Activated CD8-positive, alpha-beta T cell treated with anti-CD3 and anti-CD28 coated beads for 36 hours (primary cell): ENCODE measurements around the gene ABHD12. TPM values are rescaled to one million over a fixed set of nuclear protein-coding genes. Genes with fewer than 3 reads are reported as not detected.

Experiments
- ATAC-seq: fragments of 200-7000 bp; cut with Tn5 transposase; one replicate; pipeline ENCODE4 v1.10.0; 2021; ENCODE audit warnings: mild to moderate bottlenecking, moderate library complexity
- CTCF ChIA-PET: fragments of 350-600 bp; sonication (Branson Sonifier 250); formaldehyde crosslinking; loops from one replicate; lab custom pipeline; 2021; ENCODE audit warnings: antibody characterized with exemption; lab: Charles Lee
- POLR2A ChIA-PET: fragments of 350-600 bp; sonication (Branson Sonifier 250); formaldehyde crosslinking; loops from one replicate; lab custom pipeline; 2021; ENCODE audit warnings: antibody characterized with exemption; lab: Charles Lee
- DNase-seq: peaks from one replicate; pipeline ENCODE4 v3.0.0-alpha.2; 2020
- H3K27ac Mint-ChIP-seq: one replicate; pipeline ENCODE4 v1.8.0; 2021; ENCODE audit warnings: mild to moderate bottlenecking, mixed read lengths
- H3K27me3 Mint-ChIP-seq: one replicate; pipeline ENCODE4 v1.8.0; 2021; ENCODE audit warnings: mixed read lengths
- H3K36me3 Mint-ChIP-seq: one replicate; pipeline ENCODE4 v1.8.0; 2021; ENCODE audit warnings: low read depth, mixed read lengths
- H3K4me1 Mint-ChIP-seq: one replicate; pipeline ENCODE4 v1.8.0; 2021; ENCODE audit warnings: low read depth, mixed read lengths
- H3K4me3 Mint-ChIP-seq: one replicate; pipeline ENCODE4 v1.8.0; 2021; ENCODE audit warnings: mild to moderate bottlenecking, moderate library complexity, mixed read lengths
- H3K9me3 Mint-ChIP-seq: one replicate; pipeline ENCODE4 v1.8.0; 2021; ENCODE audit warnings: mixed read lengths
- intact Hi-C: fragments of 100-400 bp; cut with micrococcal nuclease; formaldehyde crosslinking; loops from one replicate; pipeline ENCODE4 v1.10.0; 2022
- total RNA-seq, 2 experiments: library from RNA; stranded (reverse); gene quantifications; one replicate each; pipeline ENCODE4 v1.2.3, GENCODE V29; 2021
- TF ChIP-seq, protein P1 (sequence below): fragments of 200-600 bp; IDR thresholded peaks from one replicate; pipeline ENCODE4 v1.8.0; 2022; ENCODE audit warnings: antibody characterized with exemption, mild to moderate bottlenecking

The ABHD12 gene
- total RNA-seq, 2 experiments from 2014 or later = 16.0 to 17.0 TPM

DNA sequence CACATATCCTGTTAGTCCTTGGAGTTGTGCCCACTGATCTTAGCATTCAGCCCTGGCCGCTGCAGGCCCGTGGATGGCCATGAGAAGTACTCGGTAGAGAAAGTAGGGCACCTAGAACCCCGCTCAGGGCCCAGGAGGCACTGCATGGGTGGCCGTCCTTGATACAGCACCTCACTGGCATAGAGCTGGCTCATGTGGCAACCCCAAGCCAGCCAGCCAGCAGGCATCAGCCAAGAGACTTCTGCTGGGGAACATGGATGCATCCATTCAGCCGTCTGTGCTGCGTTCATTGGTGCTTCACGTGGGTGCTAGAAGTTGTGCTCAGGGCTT, 132.2 kb downstream of the ABHD12 start:
- Mint-ChIP-seq H3K36me3 (peaks cover 36% of the 10 kb centered on the region), H3K27me3 (no peaks in the 10 kb centered on the region), H3K4me1 (peaks cover 62% of the 10 kb centered on the region), H3K27ac (peak overlapping the region; percentile 89), H3K9me3 (no peaks in the 10 kb centered on the region), H3K4me3 (no peak overlapping the region)
- TF ChIP-seq, protein P1, sequence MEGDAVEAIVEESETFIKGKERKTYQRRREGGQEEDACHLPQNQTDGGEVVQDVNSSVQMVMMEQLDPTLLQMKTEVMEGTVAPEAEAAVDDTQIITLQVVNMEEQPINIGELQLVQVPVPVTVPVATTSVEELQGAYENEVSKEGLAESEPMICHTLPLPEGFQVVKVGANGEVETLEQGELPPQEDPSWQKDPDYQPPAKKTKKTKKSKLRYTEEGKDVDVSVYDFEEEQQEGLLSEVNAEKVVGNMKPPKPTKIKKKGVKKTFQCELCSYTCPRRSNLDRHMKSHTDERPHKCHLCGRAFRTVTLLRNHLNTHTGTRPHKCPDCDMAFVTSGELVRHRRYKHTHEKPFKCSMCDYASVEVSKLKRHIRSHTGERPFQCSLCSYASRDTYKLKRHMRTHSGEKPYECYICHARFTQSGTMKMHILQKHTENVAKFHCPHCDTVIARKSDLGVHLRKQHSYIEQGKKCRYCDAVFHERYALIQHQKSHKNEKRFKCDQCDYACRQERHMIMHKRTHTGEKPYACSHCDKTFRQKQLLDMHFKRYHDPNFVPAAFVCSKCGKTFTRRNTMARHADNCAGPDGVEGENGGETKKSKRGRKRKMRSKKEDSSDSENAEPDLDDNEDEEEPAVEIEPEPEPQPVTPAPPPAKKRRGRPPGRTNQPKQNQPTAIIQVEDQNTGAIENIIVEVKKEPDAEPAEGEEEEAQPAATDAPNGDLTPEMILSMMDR = no peak
- ChIA-PET POLR2A (interaction anchor here (6.3 kb wide), 1 partner anchor 10 kb away, joined by 41 read pairs; the partner anchor contains the start of gene PYGB), CTCF (interaction anchor here (0.8 kb wide), 1 partner anchor 10 kb away, joined by 3 read pairs; the partner anchor contains the start of gene PYGB)
- ATAC-seq (no peak), DNase-seq (no peak)
- intact Hi-C loops = loop anchor here (5.0 kb wide), 1 partner anchor 61 kb away; the partner anchor contains the start of gene ENTPD6

DNA sequence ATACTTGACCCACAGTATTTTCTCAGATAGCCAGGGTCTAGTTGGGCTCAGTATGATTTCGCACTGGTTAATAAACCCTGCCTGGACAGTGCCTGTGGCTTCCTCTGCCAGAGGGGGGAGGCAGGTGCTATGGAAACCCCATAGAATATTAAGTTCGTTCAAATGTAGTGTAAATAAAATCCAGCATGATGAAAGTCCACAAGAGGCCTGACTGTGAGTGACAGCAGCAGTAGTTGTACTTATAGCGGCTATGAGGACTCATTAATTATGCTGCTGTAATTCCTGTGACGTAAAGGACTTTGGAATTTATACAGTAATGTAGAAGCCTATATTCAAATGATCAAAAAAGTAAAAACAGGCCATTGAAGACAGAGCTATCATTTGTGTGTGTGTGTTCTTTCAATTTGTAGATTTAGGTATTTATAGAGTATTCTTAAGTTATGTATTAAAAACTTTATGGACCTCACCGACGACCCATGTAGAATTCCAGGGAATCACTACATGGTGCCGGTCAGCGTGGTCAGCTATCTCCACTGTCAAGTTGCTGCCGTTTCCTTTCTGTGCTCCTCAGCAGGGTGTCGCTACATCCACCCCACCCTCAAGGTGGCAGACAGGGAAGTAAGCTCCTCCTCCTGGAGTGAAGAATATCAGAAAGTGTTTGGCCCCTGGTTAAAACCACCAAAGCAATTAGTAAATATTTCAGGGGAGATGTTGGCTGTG, 132.7 kb downstream of the ABHD12 start:
- intact Hi-C loops = loop anchor here (5.0 kb wide), 1 partner anchor 61 kb away; the partner anchor contains the start of gene ENTPD6
- Mint-ChIP-seq H3K27me3 (no peaks in the 10 kb centered on the region), H3K9me3 (no peaks in the 10 kb centered on the region), H3K36me3 (peaks cover 36% of the 10 kb centered on the region), H3K4me3 (no peak overlapping the region), H3K27ac (peak overlapping the region; percentile 13), H3K4me1 (peaks cover 66% of the 10 kb centered on the region)
- POLR2A ChIA-PET = interaction anchor here (6.3 kb wide), 1 partner anchor 9 kb away, joined by 41 read pairs; the partner anchor contains the start of gene PYGB
- no peak for DNase-seq
- TF ChIP-seq, protein P1 = no peak
- CTCF ChIA-PET = interaction anchor here (0.8 kb wide), 1 partner anchor 10 kb away, joined by 3 read pairs; the partner anchor contains the start of gene PYGB
- ATAC-seq = no peak

DNA sequence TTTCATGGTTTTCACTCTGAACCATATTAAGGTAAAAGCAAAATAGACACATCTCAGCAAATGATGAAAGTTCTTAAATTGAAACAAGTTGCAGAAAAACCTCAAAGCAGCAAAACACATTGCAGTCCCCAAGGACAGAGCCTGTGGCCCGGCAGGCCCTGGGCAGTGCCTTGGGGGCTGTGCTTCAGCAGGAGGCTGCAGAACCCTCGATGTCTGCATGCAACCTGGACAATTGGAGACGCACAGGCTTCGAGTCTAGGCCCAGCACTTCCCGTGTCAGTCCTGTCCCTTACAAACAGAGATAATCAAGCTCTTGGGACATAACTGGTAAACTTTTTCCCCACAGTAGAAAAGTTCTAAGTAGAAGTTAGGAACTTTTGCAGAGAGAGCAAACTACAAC, 133.5 kb downstream of the ABHD12 start:
- no peak for DNase-seq
- intact Hi-C loops = loop anchor here (5.0 kb wide), 1 partner anchor 60 kb away; the partner anchor contains the start of gene ENTPD6
- TF ChIP-seq, protein P1 = no peak
- ChIA-PET POLR2A (interaction anchor here (6.3 kb wide), 1 partner anchor 9 kb away, joined by 41 read pairs; the partner anchor contains the start of gene PYGB), CTCF (no interaction called here)
- Mint-ChIP-seq H3K27ac (no peak overlapping the region), H3K4me1 (peaks cover 74% of the 10 kb centered on the region), H3K4me3 (no peak overlapping the region), H3K9me3 (no peaks in the 10 kb centered on the region), H3K27me3 (no peaks in the 10 kb centered on the region), H3K36me3 (peaks cover 35% of the 10 kb centered on the region)
- no peak for ATAC-seq

DNA sequence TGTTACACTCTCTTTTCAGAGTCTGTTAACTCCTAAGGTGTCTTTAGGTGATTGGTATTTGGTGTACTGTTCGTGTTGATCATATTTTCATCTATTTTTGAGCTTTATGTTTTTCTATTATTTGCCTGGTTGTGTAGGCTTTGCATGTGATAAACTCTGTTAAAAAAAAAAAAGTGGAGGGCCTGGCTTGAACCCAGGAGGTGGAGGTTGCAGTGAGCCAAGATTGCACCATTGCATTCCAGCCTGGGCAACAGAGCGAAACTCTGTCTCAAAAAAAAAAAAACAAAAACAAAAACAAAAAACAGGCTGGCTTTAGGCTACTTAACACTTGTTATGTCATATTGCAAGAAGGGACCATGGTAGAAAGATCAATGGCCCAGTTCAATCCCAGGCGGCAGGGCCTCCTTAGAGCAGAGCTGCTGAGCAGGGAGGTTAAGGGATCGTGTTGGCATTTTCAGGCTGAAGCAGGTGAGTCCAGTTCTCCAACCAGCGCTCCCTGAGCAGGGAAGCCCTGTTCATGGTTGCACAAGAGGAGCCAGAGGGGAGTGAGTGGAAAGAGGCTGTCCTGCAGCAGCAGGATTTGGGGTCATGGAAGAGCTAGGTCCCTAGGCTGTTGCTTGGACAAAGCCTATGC, 134.3 kb downstream of the ABHD12 start:
- CTCF ChIA-PET = interaction anchor here (1.1 kb wide), 1 partner anchor 9 kb away, joined by 4 read pairs; the partner anchor contains the start of gene PYGB
- no peak for ATAC-seq
- intact Hi-C loops = loop anchor here (5.0 kb wide), 1 partner anchor 59 kb away; the partner anchor contains the start of gene ENTPD6

More for the DNA sequence above, 134.3 kb downstream of the ABHD12 start:
- H3K27me3 Mint-ChIP-seq = no peaks in the 10 kb centered on the region
- POLR2A ChIA-PET = interaction anchor here (6.3 kb wide), 1 partner anchor 8 kb away, joined by 41 read pairs; the partner anchor contains the start of gene PYGB
- peaks cover 28% of the 10 kb centered on the region for H3K36me3 Mint-ChIP-seq
- H3K4me1 Mint-ChIP-seq = peaks cover 75% of the 10 kb centered on the region
- H3K4me3 Mint-ChIP-seq = no peak overlapping the region
- no peak overlapping the region for H3K27ac Mint-ChIP-seq
- DNase-seq = no peak
- TF ChIP-seq, protein P1 = no peak
- no peaks in the 10 kb centered on the region for H3K9me3 Mint-ChIP-seq
